ENCODE measurements around the gene TMEM213.

DNA sequence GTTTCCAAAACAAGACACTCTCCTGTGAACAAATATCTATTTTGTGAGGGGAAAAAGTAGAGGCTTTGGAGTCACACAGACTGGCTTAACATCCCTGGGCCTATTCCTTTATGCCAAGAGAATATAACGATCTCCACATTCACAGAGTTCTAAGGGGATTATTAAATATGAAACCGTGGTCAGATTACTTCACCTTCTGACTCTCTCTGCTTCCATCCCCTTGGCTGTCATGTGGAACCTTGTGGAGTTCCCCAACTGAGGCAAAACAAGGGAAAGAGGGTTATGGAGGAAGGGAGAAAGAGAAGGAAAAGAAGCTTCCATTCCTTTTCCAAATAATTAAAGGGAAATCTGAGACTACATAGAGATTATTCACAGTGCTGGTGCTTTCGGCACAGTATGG lies 55.7 kb downstream of the TMEM213 start:
- TF ChIP-seq, protein P1, sequence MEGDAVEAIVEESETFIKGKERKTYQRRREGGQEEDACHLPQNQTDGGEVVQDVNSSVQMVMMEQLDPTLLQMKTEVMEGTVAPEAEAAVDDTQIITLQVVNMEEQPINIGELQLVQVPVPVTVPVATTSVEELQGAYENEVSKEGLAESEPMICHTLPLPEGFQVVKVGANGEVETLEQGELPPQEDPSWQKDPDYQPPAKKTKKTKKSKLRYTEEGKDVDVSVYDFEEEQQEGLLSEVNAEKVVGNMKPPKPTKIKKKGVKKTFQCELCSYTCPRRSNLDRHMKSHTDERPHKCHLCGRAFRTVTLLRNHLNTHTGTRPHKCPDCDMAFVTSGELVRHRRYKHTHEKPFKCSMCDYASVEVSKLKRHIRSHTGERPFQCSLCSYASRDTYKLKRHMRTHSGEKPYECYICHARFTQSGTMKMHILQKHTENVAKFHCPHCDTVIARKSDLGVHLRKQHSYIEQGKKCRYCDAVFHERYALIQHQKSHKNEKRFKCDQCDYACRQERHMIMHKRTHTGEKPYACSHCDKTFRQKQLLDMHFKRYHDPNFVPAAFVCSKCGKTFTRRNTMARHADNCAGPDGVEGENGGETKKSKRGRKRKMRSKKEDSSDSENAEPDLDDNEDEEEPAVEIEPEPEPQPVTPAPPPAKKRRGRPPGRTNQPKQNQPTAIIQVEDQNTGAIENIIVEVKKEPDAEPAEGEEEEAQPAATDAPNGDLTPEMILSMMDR (optimal IDR thresholded peaks at IDR 0.05 in 1 of 3, IDR thresholded peaks at IDR 0.05 in 1 of 3, conservative IDR thresholded peaks at IDR 0.05 in 1 of 3; ENCODE audit: extremely low read depth in 1 of 3, insufficient read depth in 2 of 3, low read length in 3 of 3) = no peak
- no peak for TF ChIP-seq EZH2 (IDR thresholded peaks at IDR 0.05; ENCODE audit: low read length)

Data from keratinocyte (primary cell).